Measurements from ENCODE around the gene DOK3.
"Not testable (repeated sequence)": the region's sequence is repeated elsewhere in the genome, so short reads cannot be mapped to it uniquely, and the experiment has no call there.

Gene DOK3

GRCh38 chr5:177535125-177535524 is 25.5 kb upstream of the DOK3 start:
- Histone ChIP-seq H2AFZ (ENCODE audit: low read depth, low read length) (no peak overlapping the region), H3K9me3 (ENCODE audit: insufficient read depth, low read length, severe bottlenecking) (no peaks in the 10 kb centered on the region), H3K27me3 (ENCODE audit: insufficient read depth, low read length, poor library complexity) (no peaks in the 10 kb centered on the region), H4K20me1 (ENCODE audit: insufficient read depth, low read length) (peaks cover 36% of the 10 kb centered on the region), H3K4me3 (ENCODE audit: low read depth in 1 of 2, low read length in 2 of 2) (no peak overlapping the region), H3K4me2 (ENCODE audit: insufficient read depth, low read length) (no peak overlapping the region), H3K9ac (ENCODE audit: low read depth, low read length) (no peak overlapping the region), H3K36me3 (ENCODE audit: insufficient read depth, low read length) (peaks cover 86% of the 10 kb centered on the region), H3K27ac (ENCODE audit: low read length) (no peak overlapping the region), H3K4me1 (ENCODE audit: insufficient read depth, low read length) (no peaks in the 10 kb centered on the region), H3K79me2 (ENCODE audit: insufficient read depth, low read length) (peaks cover 6% of the 10 kb centered on the region)
- no peak for TF ChIP-seq EZH2 (IDR thresholded peaks at IDR 0.05; ENCODE audit: borderline replicate concordance, low read depth, low read length, severe bottlenecking)
- no peak for TF ChIP-seq CTCF (IDR thresholded peaks at IDR 0.05; ENCODE audit: borderline replicate concordance, extremely low read depth, low read length, poor library complexity, severe bottlenecking)
- ATAC-seq (ENCODE audit: insufficient read depth, low read depth) (no peak), DNase-seq (no peak)

GRCh38 chr5:177534433-177534832 is 24.8 kb upstream of the DOK3 start:
- peaks cover 90% of the 10 kb centered on the region for H3K36me3 ChIP-seq (ENCODE audit: insufficient read depth, low read length)

GRCh38 chr5:177531209-177531940 is 21.7 kb upstream of the DOK3 start:
- Histone ChIP-seq H3K9ac (ENCODE audit: low read depth, low read length) (no peak overlapping the region), H3K36me3 (ENCODE audit: insufficient read depth, low read length) (peaks cover 87% of the 10 kb centered on the region)

More at GRCh38 chr5:177534433-177534832, 24.8 kb upstream of the DOK3 start:
- H3K27me3 ChIP-seq (ENCODE audit: insufficient read depth, low read length, poor library complexity); H3K4me2 ChIP-seq (ENCODE audit: insufficient read depth, low read length); H3K9me3 ChIP-seq (ENCODE audit: insufficient read depth, low read length, severe bottlenecking); DNase-seq; H3K79me2 ChIP-seq (ENCODE audit: insufficient read depth, low read length); H3K27ac ChIP-seq (ENCODE audit: low read length); H3K9ac ChIP-seq (ENCODE audit: low read depth, low read length); H2AFZ ChIP-seq (ENCODE audit: low read depth, low read length); H3K4me3 ChIP-seq (ENCODE audit: low read depth in 1 of 2, low read length in 2 of 2); ATAC-seq (ENCODE audit: insufficient read depth, low read depth); H3K4me1 ChIP-seq (ENCODE audit: insufficient read depth, low read length): not testable (repeated sequence)
- peaks cover 34% of the 10 kb centered on the region for H4K20me1 ChIP-seq (ENCODE audit: insufficient read depth, low read length)

More at GRCh38 chr5:177531209-177531940, 21.7 kb upstream of the DOK3 start:
- no peak overlapping the region for H3K4me3 ChIP-seq (ENCODE audit: low read depth in 1 of 2, low read length in 2 of 2)
- H2AFZ ChIP-seq (ENCODE audit: low read depth, low read length): no peak overlapping the region
- H3K79me2 ChIP-seq (ENCODE audit: insufficient read depth, low read length): peaks cover 6% of the 10 kb centered on the region; the same call in 1 of the 2 replicates
- DNase-seq: no peak
- H3K27ac ChIP-seq (ENCODE audit: low read length): no peak overlapping the region
- H3K27me3 ChIP-seq (ENCODE audit: insufficient read depth, low read length, poor library complexity): no peaks in the 10 kb centered on the region
- no peak overlapping the region for H3K4me2 ChIP-seq (ENCODE audit: insufficient read depth, low read length)
- TF ChIP-seq CTCF (IDR thresholded peaks at IDR 0.05; ENCODE audit: borderline replicate concordance, extremely low read depth, low read length, poor library complexity, severe bottlenecking) (no peak), EZH2 (IDR thresholded peaks at IDR 0.05; ENCODE audit: borderline replicate concordance, low read depth, low read length, severe bottlenecking) (no peak)
- no peaks in the 10 kb centered on the region for H3K9me3 ChIP-seq (ENCODE audit: insufficient read depth, low read length, severe bottlenecking)
- peaks cover 20% of the 10 kb centered on the region for H4K20me1 ChIP-seq (ENCODE audit: insufficient read depth, low read length)
- no peak for ATAC-seq (ENCODE audit: insufficient read depth, low read depth)
- no peaks in the 10 kb centered on the region for H3K4me1 ChIP-seq (ENCODE audit: insufficient read depth, low read length)

Measured in DND-41 (cell line).